Psoas muscle (tissue), 8 donors: Measurements from ENCODE around the gene AKAP11. TPM values are rescaled to one million over a fixed set of nuclear protein-coding genes. Genes with fewer than 3 reads are reported as not detected.
"Not testable (repeated sequence)": the region's sequence is repeated elsewhere in the genome, so short reads cannot be mapped to it uniquely, and the experiment has no call there.

Experiments
- ATAC-seq, 4 donors: fragments of 200-7000 bp; cut with Tn5 transposase; one replicate each; pipeline ENCODE4 v1.9.1; 2020; ENCODE audit warnings: moderate library complexity in 3 of 4, mild to moderate bottlenecking in 2 of 4
- DNase-seq, 2 donors: peaks; one replicate each; pipeline ENCODE4 v3.0.0-alpha.2; 2020
- H3K27ac ChIP-seq: fragments of 200-600 bp; one replicate; pipeline ENCODE4 v1.8.0; 2022
- H3K27me3 ChIP-seq, 3 donors: fragments of 200-600 bp in 1 of 3; one replicate each; pipeline versions ENCODE4 v1.6.1 to v1.8.0; 2013 to 2022; ENCODE audit warnings: low read length in 2 of 3, mild to moderate bottlenecking in 2 of 3, moderate library complexity in 1 of 3; ENCODE audit not compliant: insufficient read depth in 3 of 3
- H3K36me3 ChIP-seq, 2 donors: fragments of 200-600 bp in 1 of 2; one replicate each; pipeline versions ENCODE4 v1.6.1 to v1.8.0; 2013 to 2022; ENCODE audit warnings: low read depth in 1 of 2, mild to moderate bottlenecking in 1 of 2, moderate library complexity in 1 of 2; ENCODE audit not compliant: insufficient read depth in 1 of 2
- H3K4me1 ChIP-seq: fragments of 200-600 bp; one replicate; pipeline ENCODE4 v1.8.0; 2022
- H3K4me3 ChIP-seq: fragments of 200-600 bp; one replicate; pipeline ENCODE4 v1.8.0; 2022; ENCODE audit warnings: mild to moderate bottlenecking
- H3K9me3 ChIP-seq: fragments of 200-600 bp; one replicate; pipeline ENCODE4 v1.8.0; 2022
- WGBS, 3 donors: extraction: QIAGEN DNeasy Blood & Tissue Kit; methylation state at CpG; one replicate each; pipeline versions ENCODE4 v1.1.6 to v1.1.7; 2013; 5-methylcytosine and 5-hydroxymethylcytosine counted together
- intact Hi-C, 2 donors: fragments of 100-400 bp; cut with DNase I; formaldehyde crosslinking; loops; one replicate each; pipeline versions ENCODE4 v1.11.0 to v1.14.2; 2022
- long read RNA-seq, 2 donors: library from polyadenylated mRNA; unstranded; transcript quantifications; one replicate each; pipeline ENCODE4 v2.0.0, GENCODE V29; 2021
- polyA plus RNA-seq, 3 donors: library from polyadenylated mRNA; stranded (reverse); fragments of 200-250 nt; gene quantifications; one replicate each; pipeline ENCODE4 v1.2.3, GENCODE V29; 2013
- total RNA-seq, 4 donors: library from RNA; stranded (reverse); fragmentation: NEBNext Ultra II Directional in 2 of 4; extraction: Animal tissue kit (Norgen Biotek cat#: 25700) in 2 of 4; gene quantifications; one replicate each; pipeline versions ENCODE4 v1.2.1 to v1.2.4, GENCODE V29; 2021 to 2023
- TF ChIP-seq, protein P1 (sequence below): fragments of 200-600 bp; IDR thresholded peaks from one replicate; pipeline ENCODE4 v1.8.0; 2022; ENCODE audit warnings: antibody characterized with exemption
- donor health status: healthy with polysubstance abuse.
- donor health status: DM: no; HTN: no; CAD: no; lungs with moderate emphysema.
- donor health status: Bipolar disorder and iron deficiency.
- donor health status: healthy.
- donor health status: DM: yes; HTN: yes; CAD: no.
- donor health status: DM: no; HTN: no; CAD: no.
- donor health status: DM: no; HTN: no; CAD: no.
- donor health status: DM: yes; HTN: yes; CAD: no.

Gene AKAP11, protein sequence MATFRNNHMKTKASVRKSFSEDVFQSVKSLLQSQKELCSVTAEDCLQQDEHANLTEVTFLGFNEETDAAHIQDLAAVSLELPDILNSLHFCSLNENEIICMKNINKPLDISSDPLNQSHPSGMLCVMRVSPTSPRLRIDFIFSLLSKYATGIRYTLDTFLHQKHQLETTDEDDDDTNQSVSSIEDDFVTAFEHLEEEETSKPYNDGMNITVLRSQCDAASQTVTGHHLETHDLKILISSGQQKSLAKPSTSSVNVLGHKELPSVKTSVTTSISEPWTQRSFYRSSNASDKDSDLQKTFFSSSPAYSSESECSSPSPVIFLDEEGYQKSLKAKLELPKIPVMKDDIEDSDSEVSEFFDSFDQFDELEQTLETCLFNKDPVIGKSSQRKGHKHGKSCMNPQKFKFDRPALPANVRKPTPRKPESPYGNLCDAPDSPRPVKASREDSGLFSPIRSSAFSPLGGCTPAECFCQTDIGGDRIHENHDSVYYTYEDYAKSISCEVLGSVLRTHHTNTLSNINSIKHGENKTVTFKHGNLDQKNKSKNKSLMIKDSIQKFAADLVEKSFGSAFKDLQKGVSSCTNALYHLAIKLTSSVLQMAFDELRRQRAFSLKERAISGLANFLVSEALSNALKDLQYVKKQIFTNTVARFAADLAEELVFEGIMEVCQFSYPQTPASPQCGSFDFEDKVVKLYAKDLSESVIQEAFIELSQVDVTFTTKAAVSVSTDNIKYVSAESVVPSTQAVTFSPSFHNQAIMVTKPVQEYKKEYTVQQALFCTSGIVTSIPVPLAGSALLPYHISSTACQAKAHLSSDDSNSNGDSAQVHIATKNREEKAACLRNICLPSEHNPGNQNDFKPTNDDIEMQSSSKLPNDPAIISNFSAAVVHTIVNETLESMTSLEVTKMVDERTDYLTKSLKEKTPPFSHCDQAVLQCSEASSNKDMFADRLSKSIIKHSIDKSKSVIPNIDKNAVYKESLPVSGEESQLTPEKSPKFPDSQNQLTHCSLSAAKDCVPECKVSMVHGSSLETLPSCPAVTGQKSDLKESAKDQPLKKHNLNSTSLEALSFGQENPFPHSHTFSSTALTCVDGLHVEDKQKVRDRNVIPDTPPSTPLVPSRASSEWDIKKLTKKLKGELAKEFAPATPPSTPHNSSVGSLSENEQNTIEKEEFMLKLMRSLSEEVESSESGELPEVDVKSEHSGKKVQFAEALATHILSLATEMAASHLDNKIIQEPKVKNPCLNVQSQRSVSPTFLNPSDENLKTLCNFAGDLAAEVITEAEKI (N-terminal part only)
- total RNA-seq (10 to 100 TPM; 12.0 to 17.7 (median 15.5) TPM), polyA plus RNA-seq (10 to 100 TPM in 1 of 3 donors, 1 to 10 TPM in 2; 2.6 to 11.4 (median 2.7) TPM)
- long read RNA-seq, donor 1, partial matches to known transcripts: 0 of 2 reads
- long read RNA-seq, donor 1, other reads (novel, unspliced or antisense): 2 of 2 reads
- long read RNA-seq, donor 2, partial matches to known transcripts: 1 of 5 reads
- long read RNA-seq, donor 2, other reads (novel, unspliced or antisense): 4 of 5 reads

DNA sequence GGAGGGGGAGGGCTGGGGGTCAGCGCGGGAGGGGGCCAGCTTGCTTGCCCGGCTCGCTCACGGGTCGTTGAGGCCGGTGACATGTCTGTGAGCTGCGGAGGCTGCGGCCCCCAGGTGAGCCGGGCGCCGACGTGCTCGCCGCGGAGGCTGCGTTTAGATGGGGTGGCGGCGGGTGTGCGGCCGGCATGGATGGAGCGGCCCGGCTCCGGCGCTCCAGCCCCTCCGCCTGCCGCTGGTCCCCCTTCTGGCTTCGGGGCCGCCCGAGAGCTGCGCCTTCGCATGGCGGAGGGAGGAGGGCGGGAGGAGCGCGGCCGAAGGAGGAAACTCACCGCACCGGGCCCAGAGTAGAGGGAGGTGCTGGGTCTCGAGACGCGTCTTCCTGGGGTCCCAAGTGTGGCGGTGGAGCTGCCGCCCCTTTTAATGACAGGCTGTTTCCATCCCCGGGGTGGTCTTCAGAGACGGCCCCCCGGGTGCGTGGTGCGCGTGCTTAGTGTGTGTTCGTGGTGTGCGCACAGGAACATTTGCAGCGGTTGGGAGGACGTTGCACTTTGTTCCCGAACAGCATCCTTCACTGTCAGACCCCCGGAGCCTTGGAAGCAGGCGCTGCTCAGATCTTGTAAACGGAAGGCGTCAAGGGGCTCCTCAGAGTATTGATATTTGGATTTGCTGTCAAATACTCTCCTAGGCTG is at the start of gene AKAP11:
AKAP11 (plus strand) TSS at position 38 of the 689 bp plus-strand sequence. CDS start 14,197 bp downstream, outside the sequence.
- DNase-seq: peak; percentile 45 to 72

DNA sequence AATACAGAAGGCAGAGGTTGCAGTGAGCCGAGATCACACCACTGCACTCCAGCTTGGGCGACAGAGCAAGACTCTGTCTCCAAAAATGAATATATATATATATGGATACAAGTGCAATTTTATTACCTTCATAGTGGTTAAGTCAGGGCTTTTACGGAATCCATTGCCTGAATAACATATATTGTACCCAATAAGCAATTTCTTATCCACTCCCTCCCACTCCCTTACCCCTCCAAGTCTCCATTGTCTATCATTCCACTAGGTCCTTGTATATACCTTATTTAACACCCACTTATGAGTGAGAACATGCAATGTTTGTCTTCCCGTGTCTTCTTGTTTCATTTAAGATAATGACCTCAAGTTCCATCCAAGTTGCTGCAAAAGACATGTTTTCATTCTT is 48.3 kb upstream of the AKAP11 start:
- Histone ChIP-seq H3K27me3 (no peaks in the 10 kb centered on the region), H3K27ac (no peak overlapping the region), H3K9me3 (no peaks in the 10 kb centered on the region), H3K4me1 (no peaks in the 10 kb centered on the region), H3K36me3 (peaks cover 0 to 15% of the 10 kb centered on the region in 2 donors), H3K4me3 (no peak overlapping the region)
- TF ChIP-seq, protein P1, sequence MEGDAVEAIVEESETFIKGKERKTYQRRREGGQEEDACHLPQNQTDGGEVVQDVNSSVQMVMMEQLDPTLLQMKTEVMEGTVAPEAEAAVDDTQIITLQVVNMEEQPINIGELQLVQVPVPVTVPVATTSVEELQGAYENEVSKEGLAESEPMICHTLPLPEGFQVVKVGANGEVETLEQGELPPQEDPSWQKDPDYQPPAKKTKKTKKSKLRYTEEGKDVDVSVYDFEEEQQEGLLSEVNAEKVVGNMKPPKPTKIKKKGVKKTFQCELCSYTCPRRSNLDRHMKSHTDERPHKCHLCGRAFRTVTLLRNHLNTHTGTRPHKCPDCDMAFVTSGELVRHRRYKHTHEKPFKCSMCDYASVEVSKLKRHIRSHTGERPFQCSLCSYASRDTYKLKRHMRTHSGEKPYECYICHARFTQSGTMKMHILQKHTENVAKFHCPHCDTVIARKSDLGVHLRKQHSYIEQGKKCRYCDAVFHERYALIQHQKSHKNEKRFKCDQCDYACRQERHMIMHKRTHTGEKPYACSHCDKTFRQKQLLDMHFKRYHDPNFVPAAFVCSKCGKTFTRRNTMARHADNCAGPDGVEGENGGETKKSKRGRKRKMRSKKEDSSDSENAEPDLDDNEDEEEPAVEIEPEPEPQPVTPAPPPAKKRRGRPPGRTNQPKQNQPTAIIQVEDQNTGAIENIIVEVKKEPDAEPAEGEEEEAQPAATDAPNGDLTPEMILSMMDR: no peak
- WGBS, 3 donors: 97 to 98% (median 97%) methylated on average over 4 of the region's 4 CpGs
- ATAC-seq: no peak
- intact Hi-C loops: no loop called here
- no peak for DNase-seq

More for the DNA sequence above, at the start of gene AKAP11:
- intact Hi-C loops: no loop called here
- no peaks in the 10 kb centered on the region for H3K27me3 ChIP-seq
- peaks cover 6% of the 10 kb centered on the region for H3K4me1 ChIP-seq
- H3K4me3 ChIP-seq: peak within 1 kb of the TSS; percentile 99
- TF ChIP-seq, protein P1: no peak
- 2 to 4% (median 3%) methylated on average over 29 to 59 of the region's 59 CpGs for WGBS, 3 donors
- ATAC-seq: peak; percentile 37 to 54 (median 48)
- no peaks in the 10 kb centered on the region for H3K9me3 ChIP-seq
- no peaks in the 10 kb centered on the region for H3K36me3 ChIP-seq
- H3K27ac ChIP-seq: peak within 1 kb of the TSS; percentile 86

DNA sequence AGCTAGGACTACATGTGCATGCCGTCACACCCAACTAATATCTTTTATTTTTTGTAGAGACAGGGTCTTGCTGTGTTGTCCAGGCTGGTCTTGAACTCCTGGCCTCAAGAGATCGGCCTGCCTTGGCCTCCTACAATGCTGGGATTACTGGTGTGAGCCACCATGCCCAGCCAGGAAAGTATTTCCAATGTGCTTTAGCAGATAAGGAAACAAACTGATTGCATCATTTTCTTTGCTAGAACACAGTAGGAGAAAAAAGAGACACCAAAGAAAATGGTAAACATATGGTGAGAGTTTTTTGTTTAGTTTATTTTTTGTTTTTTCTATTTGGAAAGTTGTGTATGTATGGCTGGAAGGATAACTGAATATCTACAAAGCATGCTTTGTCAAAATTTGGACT is 46.9 kb upstream of the AKAP11 start:
- Histone ChIP-seq H3K27ac (no peak overlapping the region), H3K27me3 (no peaks in the 10 kb centered on the region), H3K9me3 (no peaks in the 10 kb centered on the region), H3K4me3 (no peak overlapping the region), H3K36me3 (peaks cover 0 to 14% of the 10 kb centered on the region in 2 donors), H3K4me1 (no peaks in the 10 kb centered on the region)
- no peak for DNase-seq
- intact Hi-C loops: no loop called here
- no peak for ATAC-seq
- 98% methylated on average over 2 of the region's 2 CpGs for WGBS, 3 donors
- TF ChIP-seq, protein P1: no peak

- H3K27me3 ChIP-seq, ATAC-seq, intact Hi-C loops, H3K27ac ChIP-seq, H3K9me3 ChIP-seq, H3K4me3 ChIP-seq, DNase-seq, H3K36me3 ChIP-seq, H3K4me1 ChIP-seq: not testable (repeated sequence)
- WGBS, 3 donors: 96 to 99% (median 98%) methylated on average over 5 of the region's 5 CpGs
These were observed 45.2 kb upstream of the AKAP11 start for GRCh38 chr13:42226759-42227158.
